ENCODE data around the gene CHAMP1.

DNA sequence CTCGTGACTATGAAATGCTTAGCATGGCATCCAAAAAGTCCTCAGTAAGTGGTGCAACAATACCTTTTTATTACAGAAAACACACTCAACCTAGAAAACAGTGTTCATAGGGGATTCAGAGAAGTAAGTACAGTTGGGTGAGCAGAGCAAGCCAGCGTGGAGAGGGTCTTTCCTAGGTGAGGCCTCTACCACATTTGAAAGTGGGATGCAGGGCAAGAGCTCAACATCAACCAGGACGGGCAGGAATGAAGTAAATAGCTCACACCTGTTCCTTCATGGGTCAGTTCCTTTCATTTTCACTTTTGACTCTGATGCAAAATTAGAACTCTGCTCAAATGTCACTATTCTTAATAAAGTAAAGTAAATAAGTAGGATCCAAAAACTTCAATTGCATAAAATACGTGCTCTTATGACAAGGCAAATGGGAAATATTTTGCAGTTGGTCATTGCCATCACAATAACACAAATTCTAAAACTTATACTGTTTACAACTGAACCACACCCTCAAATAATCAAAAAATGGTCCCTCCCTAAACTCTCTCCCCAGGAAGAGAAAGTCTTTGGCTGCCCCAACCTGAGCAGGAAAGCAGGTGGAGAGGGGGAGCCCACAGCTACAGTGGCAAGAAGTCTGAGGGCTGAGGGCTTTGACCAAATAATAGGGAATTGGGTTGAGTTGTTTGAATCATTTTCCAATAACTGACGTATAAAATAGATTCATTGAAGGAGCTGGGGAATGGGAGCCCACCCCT, 20.2 kb downstream of the CHAMP1 start:
- TF ChIP-seq, protein P1, sequence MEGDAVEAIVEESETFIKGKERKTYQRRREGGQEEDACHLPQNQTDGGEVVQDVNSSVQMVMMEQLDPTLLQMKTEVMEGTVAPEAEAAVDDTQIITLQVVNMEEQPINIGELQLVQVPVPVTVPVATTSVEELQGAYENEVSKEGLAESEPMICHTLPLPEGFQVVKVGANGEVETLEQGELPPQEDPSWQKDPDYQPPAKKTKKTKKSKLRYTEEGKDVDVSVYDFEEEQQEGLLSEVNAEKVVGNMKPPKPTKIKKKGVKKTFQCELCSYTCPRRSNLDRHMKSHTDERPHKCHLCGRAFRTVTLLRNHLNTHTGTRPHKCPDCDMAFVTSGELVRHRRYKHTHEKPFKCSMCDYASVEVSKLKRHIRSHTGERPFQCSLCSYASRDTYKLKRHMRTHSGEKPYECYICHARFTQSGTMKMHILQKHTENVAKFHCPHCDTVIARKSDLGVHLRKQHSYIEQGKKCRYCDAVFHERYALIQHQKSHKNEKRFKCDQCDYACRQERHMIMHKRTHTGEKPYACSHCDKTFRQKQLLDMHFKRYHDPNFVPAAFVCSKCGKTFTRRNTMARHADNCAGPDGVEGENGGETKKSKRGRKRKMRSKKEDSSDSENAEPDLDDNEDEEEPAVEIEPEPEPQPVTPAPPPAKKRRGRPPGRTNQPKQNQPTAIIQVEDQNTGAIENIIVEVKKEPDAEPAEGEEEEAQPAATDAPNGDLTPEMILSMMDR (IDR thresholded peaks at IDR 0.05; ENCODE audit: insufficient read depth, low read length, poor library complexity, severe bottlenecking) = no peak
- TF ChIP-seq EZH2phosphoT487 (conservative IDR thresholded peaks at IDR 0.05; ENCODE audit: low read length) = no peak

All from SU-DHL-6 (cell line).